ES-I3 (cell line): ENCODE results near the gene PABPN1L.
"Not testable (repeated sequence)": the region's sequence is repeated elsewhere in the genome, so short reads cannot be mapped to it uniquely, and the experiment has no call there.

Source experiments
- H3K36me3 ChIP-seq: 2 replicates; pipeline ENCODE4 v1.6.1; 2013; ENCODE audit warnings: mild to moderate bottlenecking, low read length, control low read depth, moderate library complexity; ENCODE audit not compliant: insufficient read depth
- H3K4me1 ChIP-seq: 2 replicates; pipeline ENCODE4 v1.6.1; 2013; ENCODE audit warnings: mild to moderate bottlenecking, control low read depth, low read length; ENCODE audit not compliant: insufficient read depth
- H3K9ac ChIP-seq: 2 replicates; pipeline ENCODE4 v1.6.1; 2013; ENCODE audit warnings: low read depth, mild to moderate bottlenecking, low read length, moderate library complexity
- H3K9me3 ChIP-seq: 2 replicates; pipeline ENCODE4 v1.6.1; 2013; ENCODE audit warnings: mild to moderate bottlenecking, low read length, moderate library complexity; ENCODE audit not compliant: control insufficient read depth, insufficient read depth

Gene PABPN1L

GRCh38 chr16:88833086-88833485 is 33.4 kb downstream of the PABPN1L start:
- Histone ChIP-seq H3K9me3 (no peaks in the 10 kb centered on the region), H3K4me1 (no peaks in the 10 kb centered on the region), H3K9ac (no peak overlapping the region), H3K36me3 (no peaks in the 10 kb centered on the region)

- Histone ChIP-seq H3K36me3 (no peaks in the 10 kb centered on the region), H3K4me1 (no peaks in the 10 kb centered on the region), H3K9ac (no peak overlapping the region), H3K9me3 (no peaks in the 10 kb centered on the region)
Measured at GRCh38 chr16:88831838-88832237, 34.6 kb downstream of the PABPN1L start.

- no peaks in the 10 kb centered on the region for H3K9me3 ChIP-seq
Measured at GRCh38 chr16:88830783-88831182, 35.7 kb downstream of the PABPN1L start.

GRCh38 chr16:88830258-88830657 is 36.2 kb downstream of the PABPN1L start:
- H3K4me1 ChIP-seq, result no peaks in the 10 kb centered on the region
- H3K9ac ChIP-seq, result no peak overlapping the region
- no peaks in the 10 kb centered on the region for H3K9me3 ChIP-seq
- no peaks in the 10 kb centered on the region for H3K36me3 ChIP-seq

More at GRCh38 chr16:88830783-88831182, 35.7 kb downstream of the PABPN1L start:
- Histone ChIP-seq H3K9ac (no peak overlapping the region), H3K36me3 (no peaks in the 10 kb centered on the region), H3K4me1 (no peaks in the 10 kb centered on the region)

- no peaks in the 10 kb centered on the region; the same call in 1 of the 2 replicates for H3K36me3 ChIP-seq
Measured at GRCh38 chr16:88828711-88829110, 37.7 kb downstream of the PABPN1L start.

GRCh38 chr16:88827727-88828126 is 38.7 kb downstream of the PABPN1L start:
- Histone ChIP-seq H3K4me1 (no peaks in the 10 kb centered on the region), H3K9me3 (no peaks in the 10 kb centered on the region), H3K36me3 (no peaks in the 10 kb centered on the region; the same call in 1 of the 2 replicates), H3K9ac (no peak overlapping the region)

More at GRCh38 chr16:88828711-88829110, 37.7 kb downstream of the PABPN1L start:
- H3K9ac ChIP-seq, result no peak overlapping the region
- no peaks in the 10 kb centered on the region for H3K9me3 ChIP-seq
- no peaks in the 10 kb centered on the region for H3K4me1 ChIP-seq

- Histone ChIP-seq H3K9ac (no peak overlapping the region), H3K36me3 (no peaks in the 10 kb centered on the region; the same call in 1 of the 2 replicates), H3K9me3 (no peaks in the 10 kb centered on the region), H3K4me1 (no peaks in the 10 kb centered on the region)
Measured at GRCh38 chr16:88826070-88826840, 40.2 kb downstream of the PABPN1L start.

GRCh38 chr16:88825146-88825545 is 41.3 kb downstream of the PABPN1L start:
- Histone ChIP-seq H3K9ac (no peak overlapping the region), H3K36me3 (no peaks in the 10 kb centered on the region; the same call in 1 of the 2 replicates), H3K9me3 (no peaks in the 10 kb centered on the region)

GRCh38 chr16:88824256-88825077 is 42.0 kb downstream of the PABPN1L start:
- no peaks in the 10 kb centered on the region for H3K4me1 ChIP-seq
- no peaks in the 10 kb centered on the region; the same call in 1 of the 2 replicates for H3K36me3 ChIP-seq
- H3K9ac ChIP-seq, result no peak overlapping the region
- H3K9me3 ChIP-seq, result no peaks in the 10 kb centered on the region

More at GRCh38 chr16:88825146-88825545, 41.3 kb downstream of the PABPN1L start:
- H3K4me1 ChIP-seq, result no peaks in the 10 kb centered on the region

GRCh38 chr16:88823646-88824045 is 42.8 kb downstream of the PABPN1L start:
- not testable (repeated sequence) for H3K36me3 ChIP-seq, H3K9me3 ChIP-seq, H3K4me1 ChIP-seq, H3K9ac ChIP-seq

- no peaks in the 10 kb centered on the region for H3K9me3 ChIP-seq
- no peaks in the 10 kb centered on the region; the same call in 1 of the 2 replicates for H3K4me1 ChIP-seq
- H3K36me3 ChIP-seq, result no peaks in the 10 kb centered on the region; the same call in 1 of the 2 replicates
- H3K9ac ChIP-seq, result no peak overlapping the region
Measured at GRCh38 chr16:88822281-88823040, 44.0 kb downstream of the PABPN1L start.

- Histone ChIP-seq H3K36me3 (no peaks in the 10 kb centered on the region; the same call in 1 of the 2 replicates), H3K9me3 (no peaks in the 10 kb centered on the region), H3K4me1 (no peaks in the 10 kb centered on the region; the same call in 1 of the 2 replicates), H3K9ac (no peak overlapping the region)
Measured at GRCh38 chr16:88821168-88821850, 45.2 kb downstream of the PABPN1L start.

- Histone ChIP-seq H3K36me3 (no peaks in the 10 kb centered on the region; the same call in 1 of the 2 replicates), H3K9me3 (no peaks in the 10 kb centered on the region), H3K9ac (no peak overlapping the region), H3K4me1 (no peaks in the 10 kb centered on the region; the same call in 1 of the 2 replicates)
Measured at GRCh38 chr16:88820385-88821025, 46.0 kb downstream of the PABPN1L start.
